SU-DHL-6 (cell line): ENCODE measurements around the gene FSTL1.

Experiments
- H2AFZ ChIP-seq: fragments of 200-600 bp; sonication (generic); 2 replicates; pipeline ENCODE4 v1.6.1; 2014; ENCODE audit warnings: low read depth, mild to moderate bottlenecking, moderate library complexity, mixed read lengths, antibody characterized with exemption, low read length; ENCODE audit not compliant: severe bottlenecking
- H3F3A ChIP-seq: fragments of 200-600 bp; shearing (Covaris generic); 2 replicates; pipeline ENCODE4 v1.6.0; 2016; ENCODE audit warnings: antibody characterized with exemption, mild to moderate bottlenecking; ENCODE audit not compliant: insufficient read depth
- H3K27ac ChIP-seq: fragments of 200-600 bp; sonication (generic); 2 replicates; pipeline ENCODE4 v1.5.1; 2016; ENCODE audit warnings: low read depth, mild to moderate bottlenecking, low read length, moderate library complexity, mixed read lengths
- H3K27me3 ChIP-seq: fragments of 200-600 bp; sonication (generic), shearing (Covaris generic); 2 replicates; pipeline ENCODE4 v1.6.0; 2014; ENCODE audit warnings: mild to moderate bottlenecking, low read length
- H3K36me3 ChIP-seq: fragments of 200-600 bp; sonication (generic); 2 replicates; pipeline ENCODE4 v1.6.1; 2014; ENCODE audit warnings: mild to moderate bottlenecking, low read length, mixed read lengths
- H3K4me2 ChIP-seq: fragments of 300-600, 200-600 bp; shearing (Covaris generic), sonication (generic); 2 replicates; pipeline ENCODE4 v1.6.0; 2014; ENCODE audit warnings: low read length, low read depth, mild to moderate bottlenecking; ENCODE audit not compliant: poor library complexity, severe bottlenecking
- H3K4me3 ChIP-seq: fragments of 200-600 bp; sonication (generic); 2 replicates; pipeline ENCODE4 v1.5.1; 2014; ENCODE audit warnings: antibody characterized with exemption, low read length, mild to moderate bottlenecking, mixed read lengths; ENCODE audit not compliant: insufficient read depth, poor library complexity, severe bottlenecking
- H3K79me2 ChIP-seq: fragments of 200-600 bp; sonication (generic); 2 replicates; pipeline ENCODE4 v1.6.1; 2014; ENCODE audit warnings: mild to moderate bottlenecking, low read length, moderate library complexity; ENCODE audit not compliant: insufficient read depth
- H3K9ac ChIP-seq: fragments of 200-600 bp; sonication (generic); 2 replicates; pipeline ENCODE4 v1.7.0; 2014; ENCODE audit warnings: mild to moderate bottlenecking, low read length
- H3K9me2 ChIP-seq: fragments of 200-600 bp; sonication (generic); replicated peaks from 2 replicates; pipeline ENCODE4 v1.6.1; 2014; ENCODE audit warnings: low read length; ENCODE audit not compliant: insufficient read depth
- H3K9me3 ChIP-seq: fragments of 200-600 bp; sonication (generic); 2 replicates; pipeline ENCODE4 v1.6.1; 2014; ENCODE audit warnings: low read length, mixed read lengths; ENCODE audit not compliant: insufficient read depth
- H4K20me1 ChIP-seq: fragments of 200-600 bp; sonication (generic); 2 replicates; pipeline ENCODE4 v1.6.1; 2014; ENCODE audit warnings: low read depth, mild to moderate bottlenecking, antibody characterized with exemption, low read length, moderate library complexity, mixed read lengths
- EZH2phosphoT487 ChIP-seq: fragments of 200-600 bp; sonication (generic), shearing (Covaris generic); conservative IDR thresholded peaks from 2 replicates; pipeline ENCODE4 v1.6.1; 2018; ENCODE audit warnings: mild to moderate bottlenecking, antibody characterized with exemption, low read length, moderate library complexity, mixed read lengths
- TF ChIP-seq, protein P1 (sequence below): fragments of 200-600 bp; sonication (generic); IDR thresholded peaks from one replicate; pipeline ENCODE4 v1.5.1; 2017; ENCODE audit warnings: antibody characterized with exemption, mild to moderate bottlenecking, low read length, moderate library complexity; ENCODE audit not compliant: insufficient read depth, poor library complexity, severe bottlenecking

FSTL1 gene

DNA sequence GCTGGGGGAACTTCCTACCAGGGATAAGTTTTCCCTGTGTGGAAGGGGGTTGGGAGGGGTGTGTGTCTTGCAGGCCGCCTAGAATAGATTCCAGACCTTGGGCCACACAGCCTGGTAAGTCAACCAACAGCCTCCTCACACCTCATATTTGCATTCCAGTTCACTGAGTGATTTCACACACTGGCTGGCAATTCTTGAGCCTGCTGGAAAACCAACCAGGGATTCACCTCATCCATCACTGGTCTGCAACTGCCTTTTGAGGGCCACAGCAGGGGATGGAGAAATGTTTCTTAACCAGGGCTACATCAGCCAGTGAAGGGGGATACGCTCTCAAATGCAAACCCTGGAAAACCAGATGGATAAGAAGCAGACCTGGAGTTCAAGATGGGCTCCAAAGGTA is 2.0 kb downstream of the FSTL1 start:
- TF ChIP-seq, protein P1, sequence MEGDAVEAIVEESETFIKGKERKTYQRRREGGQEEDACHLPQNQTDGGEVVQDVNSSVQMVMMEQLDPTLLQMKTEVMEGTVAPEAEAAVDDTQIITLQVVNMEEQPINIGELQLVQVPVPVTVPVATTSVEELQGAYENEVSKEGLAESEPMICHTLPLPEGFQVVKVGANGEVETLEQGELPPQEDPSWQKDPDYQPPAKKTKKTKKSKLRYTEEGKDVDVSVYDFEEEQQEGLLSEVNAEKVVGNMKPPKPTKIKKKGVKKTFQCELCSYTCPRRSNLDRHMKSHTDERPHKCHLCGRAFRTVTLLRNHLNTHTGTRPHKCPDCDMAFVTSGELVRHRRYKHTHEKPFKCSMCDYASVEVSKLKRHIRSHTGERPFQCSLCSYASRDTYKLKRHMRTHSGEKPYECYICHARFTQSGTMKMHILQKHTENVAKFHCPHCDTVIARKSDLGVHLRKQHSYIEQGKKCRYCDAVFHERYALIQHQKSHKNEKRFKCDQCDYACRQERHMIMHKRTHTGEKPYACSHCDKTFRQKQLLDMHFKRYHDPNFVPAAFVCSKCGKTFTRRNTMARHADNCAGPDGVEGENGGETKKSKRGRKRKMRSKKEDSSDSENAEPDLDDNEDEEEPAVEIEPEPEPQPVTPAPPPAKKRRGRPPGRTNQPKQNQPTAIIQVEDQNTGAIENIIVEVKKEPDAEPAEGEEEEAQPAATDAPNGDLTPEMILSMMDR = no peak
- no peak for TF ChIP-seq EZH2phosphoT487
- Histone ChIP-seq H3K27me3 (no peaks in the 10 kb centered on the region), H3K9ac (no peak overlapping the region), H3K4me2 (no peak overlapping the region), H3F3A (no peaks in the 10 kb centered on the region), H4K20me1 (no peaks in the 10 kb centered on the region), H3K4me3 (no peak overlapping the region), H3K27ac (no peak overlapping the region), H2AFZ (no peak overlapping the region), H3K9me3 (no peaks in the 10 kb centered on the region), H3K9me2 (no peaks in the 10 kb centered on the region), H3K36me3 (no peaks in the 10 kb centered on the region), H3K79me2 (no peaks in the 10 kb centered on the region)

GRCh38 chr3:120446891-120447668 is 3.7 kb downstream of the FSTL1 start:
- no peaks in the 10 kb centered on the region for H3F3A ChIP-seq
- no peak for TF ChIP-seq EZH2phosphoT487
- TF ChIP-seq, protein P1 = no peak
- no peaks in the 10 kb centered on the region for H3K36me3 ChIP-seq
- no peaks in the 10 kb centered on the region for H3K27me3 ChIP-seq
- H2AFZ ChIP-seq = no peak overlapping the region
- no peak overlapping the region for H3K4me2 ChIP-seq
- H3K79me2 ChIP-seq = no peaks in the 10 kb centered on the region
- H4K20me1 ChIP-seq = no peaks in the 10 kb centered on the region
- no peak overlapping the region for H3K4me3 ChIP-seq
- H3K27ac ChIP-seq = no peak overlapping the region
- H3K9ac ChIP-seq = no peak overlapping the region
- H3K9me3 ChIP-seq = no peaks in the 10 kb centered on the region
- no peaks in the 10 kb centered on the region for H3K9me2 ChIP-seq

DNA sequence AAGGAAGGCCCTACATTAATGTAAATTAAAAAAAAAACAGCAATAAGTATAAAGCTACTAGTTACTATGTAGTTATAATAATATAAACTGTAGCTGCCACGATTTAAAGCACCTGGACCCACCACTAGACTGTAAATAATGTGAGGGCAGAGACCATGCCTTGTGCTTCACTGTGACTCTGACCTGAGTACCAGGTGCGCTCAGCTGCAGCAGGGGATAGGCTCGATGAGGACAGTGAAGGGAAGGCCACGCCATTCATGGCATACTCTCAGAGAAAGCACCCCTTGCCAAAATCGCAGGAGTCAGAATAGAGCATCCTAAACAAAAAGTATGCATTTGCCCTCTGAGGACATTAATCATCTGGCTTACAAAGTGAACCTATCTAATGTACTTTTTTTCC is 5.1 kb downstream of the FSTL1 start:
- Histone ChIP-seq H3K79me2 (no peaks in the 10 kb centered on the region), H3K27ac (no peak overlapping the region), H3K9ac (no peak overlapping the region), H3K4me2 (no peak overlapping the region), H3K4me3 (no peak overlapping the region), H3K9me3 (no peaks in the 10 kb centered on the region), H4K20me1 (no peaks in the 10 kb centered on the region), H2AFZ (no peak overlapping the region), H3K27me3 (no peaks in the 10 kb centered on the region), H3F3A (no peaks in the 10 kb centered on the region), H3K36me3 (no peaks in the 10 kb centered on the region), H3K9me2 (no peaks in the 10 kb centered on the region)
- TF ChIP-seq, protein P1 = no peak
- TF ChIP-seq EZH2phosphoT487 = no peak
